Osteocyte (in vitro differentiated cells): ENCODE measurements around the gene TRIM26. TPM values are rescaled to one million over a fixed set of nuclear protein-coding genes. Genes with fewer than 3 reads are reported as not detected.

Experiments used
- DNase-seq: peaks from one replicate; pipeline ENCODE4 v3.0.0; 2021; ENCODE audit warnings: mixed read lengths; ENCODE audit not compliant: unreplicated experiment; ENCODE audit errors: extremely low spot score
- H3K27ac Mint-ChIP-seq: one replicate; pipeline ENCODE4 v1.8.0; 2021; ENCODE audit warnings: mild to moderate bottlenecking, mixed read lengths; ENCODE audit not compliant: unreplicated experiment
- H3K27me3 Mint-ChIP-seq: one replicate; pipeline ENCODE4 v1.8.0; 2021; ENCODE audit warnings: mixed read lengths; ENCODE audit not compliant: unreplicated experiment
- H3K36me3 Mint-ChIP-seq: one replicate; pipeline ENCODE4 v1.8.0; 2021; ENCODE audit warnings: mixed read lengths; ENCODE audit not compliant: unreplicated experiment
- H3K4me1 Mint-ChIP-seq: one replicate; pipeline ENCODE4 v1.8.0; 2021; ENCODE audit warnings: mixed read lengths; ENCODE audit not compliant: unreplicated experiment
- H3K4me3 Mint-ChIP-seq: one replicate; pipeline ENCODE4 v1.8.0; 2021; ENCODE audit warnings: mild to moderate bottlenecking, moderate library complexity, mixed read lengths; ENCODE audit not compliant: unreplicated experiment
- H3K9me3 Mint-ChIP-seq: one replicate; pipeline ENCODE4 v1.8.0; 2021; ENCODE audit warnings: mixed read lengths; ENCODE audit not compliant: unreplicated experiment
- CTCF ChIP-seq: fragments of 200-600 bp; sonication (generic); IDR thresholded peaks from 2 replicates; pipeline ENCODE4 v1.5.0; 2021; ENCODE audit warnings: antibody characterized with exemption, mild to moderate bottlenecking, moderate library complexity
- total RNA-seq: library from RNA; stranded (reverse); gene quantifications from 2 replicates; pipeline ENCODE4 v1.2.1, GENCODE V29; 2021

The TRIM26 gene
- total RNA-seq, 1 donor from 2014 or later, result 41.8 TPM

GRCh38 chr6:30149858-30150550, 63.2 kb downstream of the TRIM26 start:
- H3K4me3 Mint-ChIP-seq, result no peak overlapping the region
- no peak for TF ChIP-seq CTCF
- no peaks in the 10 kb centered on the region for H3K36me3 Mint-ChIP-seq
- no peak overlapping the region for H3K27ac Mint-ChIP-seq
- no peaks in the 10 kb centered on the region for H3K9me3 Mint-ChIP-seq
- H3K27me3 Mint-ChIP-seq, result peaks cover 11% of the 10 kb centered on the region
- no peak for DNase-seq
- peaks cover 18% of the 10 kb centered on the region for H3K4me1 Mint-ChIP-seq

- Mint-ChIP-seq H3K27me3 (peaks cover 19% of the 10 kb centered on the region), H3K9me3 (no peaks in the 10 kb centered on the region), H3K4me3 (no peak overlapping the region), H3K36me3 (no peaks in the 10 kb centered on the region), H3K4me1 (peaks cover 11% of the 10 kb centered on the region), H3K27ac (no peak overlapping the region)
- no peak for DNase-seq
- TF ChIP-seq CTCF, result peak; percentile 11
Measured at GRCh38 chr6:30149234-30149633, 64.0 kb downstream of the TRIM26 start.

- Mint-ChIP-seq H3K36me3 (no peaks in the 10 kb centered on the region), H3K27me3 (peaks cover 34% of the 10 kb centered on the region), H3K27ac (no peak overlapping the region), H3K4me3 (no peak overlapping the region), H3K4me1 (peaks cover 5% of the 10 kb centered on the region), H3K9me3 (no peaks in the 10 kb centered on the region)
- TF ChIP-seq CTCF, result no peak
- DNase-seq, result no peak
Measured at GRCh38 chr6:30147096-30147495, 66.1 kb downstream of the TRIM26 start.

- Mint-ChIP-seq H3K4me3 (no peak overlapping the region), H3K4me1 (peaks cover 5% of the 10 kb centered on the region), H3K36me3 (no peaks in the 10 kb centered on the region), H3K27me3 (peaks cover 45% of the 10 kb centered on the region), H3K9me3 (no peaks in the 10 kb centered on the region), H3K27ac (no peak overlapping the region)
- TF ChIP-seq CTCF, result no peak
- DNase-seq, result no peak
Measured at GRCh38 chr6:30145818-30146217, 67.4 kb downstream of the TRIM26 start.

GRCh38 chr6:30144811-30145210, 68.4 kb downstream of the TRIM26 start:
- Mint-ChIP-seq H3K9me3 (no peaks in the 10 kb centered on the region), H3K27ac (no peak overlapping the region), H3K4me1 (peaks cover 1% of the 10 kb centered on the region), H3K36me3 (no peaks in the 10 kb centered on the region), H3K4me3 (no peak overlapping the region), H3K27me3 (peaks cover 52% of the 10 kb centered on the region)
- no peak for DNase-seq
- no peak for TF ChIP-seq CTCF
